ENCODE data around the gene PABPC1L. TPM values are rescaled to one million over a fixed set of nuclear protein-coding genes. Genes with fewer than 3 reads are reported as not detected.

The PABPC1L gene
- total RNA-seq, 4 donors from 2014 or later = 11.7 to 61.1 (median 19.4) TPM

GRCh38 chr20:44946271-44946852 lies 36.5 kb downstream of the PABPC1L start:
- peak in 1 of 2 donors; percentile 4 for DNase-seq (ENCODE audit: low spot score in 2 of 2)
- WGBS = 75% methylated on average over 2 of the region's 2 CpGs
- H3K27ac ChIP-seq = no peak overlapping the region
- no peaks in the 10 kb centered on the region for H3K4me1 ChIP-seq
- TF ChIP-seq CTCF (IDR thresholded peaks at IDR 0.05) (no peak), EP300 (IDR thresholded peaks at IDR 0.05) (no peak), POLR2A (IDR thresholded peaks at IDR 0.05) (no peak), POLR2AphosphoS5 (IDR thresholded peaks at IDR 0.05) (no peak)
- no peaks in the 10 kb centered on the region for H3K27me3 ChIP-seq
- no peaks in the 10 kb centered on the region for H3K9me3 ChIP-seq
- H3K4me3 ChIP-seq = no peak overlapping the region
- peaks cover 74% of the 10 kb centered on the region for H3K36me3 ChIP-seq

DNA sequence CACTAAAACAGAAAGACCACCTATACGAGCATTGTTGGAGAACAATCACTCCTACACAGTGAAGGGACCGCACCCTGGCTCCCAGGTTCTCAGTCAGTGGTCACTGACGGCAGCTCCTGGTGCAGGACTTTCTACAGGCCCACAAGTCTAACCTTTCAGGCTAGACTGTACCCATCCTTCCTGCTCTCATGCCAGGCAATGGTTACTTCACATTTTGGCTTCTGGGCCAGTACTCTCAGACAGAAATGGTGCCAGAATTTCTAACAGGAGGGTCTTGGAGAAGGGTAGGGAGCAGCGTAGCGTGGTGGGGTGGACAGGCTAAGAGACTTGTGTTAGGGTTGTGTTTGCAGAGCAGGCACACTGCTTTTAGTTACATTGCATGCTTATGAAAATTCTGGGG lies 38.2 kb downstream of the PABPC1L start:
- Histone ChIP-seq H3K4me1 (no peaks in the 10 kb centered on the region), H3K27me3 (no peaks in the 10 kb centered on the region), H3K36me3 (peaks cover 65% of the 10 kb centered on the region), H3K4me3 (no peak overlapping the region), H3K27ac (no peak overlapping the region), H3K9me3 (no peaks in the 10 kb centered on the region)
- DNase-seq (ENCODE audit: low spot score in 2 of 2) = no peak
- 83% methylated on average over 5 of the region's 5 CpGs for whole genome bisulfite sequencing
- no peak for TF ChIP-seq POLR2A (IDR thresholded peaks at IDR 0.05)
- TF ChIP-seq EP300 (IDR thresholded peaks at IDR 0.05) = no peak
- TF ChIP-seq POLR2AphosphoS5 (IDR thresholded peaks at IDR 0.05) = no peak
- TF ChIP-seq CTCF (IDR thresholded peaks at IDR 0.05) = no peak

DNA sequence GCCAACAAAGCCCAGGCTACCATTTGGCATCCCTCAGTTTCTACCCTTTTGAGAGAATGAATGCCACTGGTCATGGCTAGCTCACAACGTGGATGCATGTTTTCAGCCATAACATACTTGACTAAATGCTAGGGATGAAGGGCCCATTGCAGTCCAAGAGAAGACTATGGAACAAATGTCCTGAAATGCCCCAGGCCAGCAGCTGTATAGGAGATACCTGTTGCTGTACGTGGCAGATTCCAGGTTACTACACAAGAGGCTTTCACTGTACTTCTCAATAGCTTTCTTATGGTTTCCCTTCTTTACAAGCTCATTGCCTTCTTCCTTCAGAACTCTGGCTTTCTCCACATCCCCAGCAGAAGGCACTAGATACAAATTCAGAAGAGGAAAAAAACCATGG lies 38.7 kb downstream of the PABPC1L start:
- Histone ChIP-seq H3K4me1 (no peaks in the 10 kb centered on the region), H3K4me3 (no peak overlapping the region), H3K27me3 (no peaks in the 10 kb centered on the region), H3K9me3 (no peaks in the 10 kb centered on the region), H3K27ac (no peak overlapping the region), H3K36me3 (peaks cover 65% of the 10 kb centered on the region)
- no peak for DNase-seq (ENCODE audit: low spot score in 2 of 2)
- no peak for TF ChIP-seq POLR2A (IDR thresholded peaks at IDR 0.05)
- WGBS = 78% methylated on average over 2 of the region's 2 CpGs

- DNase-seq (ENCODE audit: low spot score in 2 of 2) = no peak
- Histone ChIP-seq H3K4me1 (no peaks in the 10 kb centered on the region), H3K36me3 (peaks cover 72% of the 10 kb centered on the region), H3K27ac (no peak overlapping the region), H3K9me3 (no peaks in the 10 kb centered on the region), H3K4me3 (no peak overlapping the region), H3K27me3 (no peaks in the 10 kb centered on the region)
- TF ChIP-seq POLR2AphosphoS5 (IDR thresholded peaks at IDR 0.05) = no peak
- TF ChIP-seq POLR2A (IDR thresholded peaks at IDR 0.05) = no peak
- TF ChIP-seq CTCF (IDR thresholded peaks at IDR 0.05) = no peak
- TF ChIP-seq EP300 (IDR thresholded peaks at IDR 0.05) = no peak
- 94% methylated on average over 1 of the region's 1 CpG for WGBS
Observed at GRCh38 chr20:44950368-44950767, 40.5 kb downstream of the PABPC1L start.

DNA sequence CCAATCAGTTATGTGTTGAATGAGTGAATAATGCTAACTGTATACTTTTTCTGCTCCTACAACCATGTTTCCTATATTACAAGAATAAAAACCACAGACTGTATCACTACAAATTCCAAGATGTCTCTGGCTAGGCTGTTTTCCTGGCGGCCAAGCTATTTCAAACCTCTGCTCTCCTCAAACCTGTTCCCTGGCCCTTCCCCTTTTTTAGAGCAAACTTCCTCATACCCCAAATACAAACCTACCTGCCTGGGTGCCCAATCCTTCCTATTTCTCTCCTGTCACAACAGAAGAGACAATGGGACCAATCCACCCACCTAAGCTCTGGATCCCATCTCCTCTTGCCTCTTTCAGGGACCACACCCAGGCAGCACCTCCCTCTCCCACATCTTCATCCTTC lies 42.9 kb downstream of the PABPC1L start:
- no peak for DNase-seq (ENCODE audit: low spot score in 2 of 2)
- TF ChIP-seq POLR2AphosphoS5 (IDR thresholded peaks at IDR 0.05) (no peak), EP300 (IDR thresholded peaks at IDR 0.05) (no peak), POLR2A (IDR thresholded peaks at IDR 0.05) (no peak), CTCF (IDR thresholded peaks at IDR 0.05) (no peak)
- no peak overlapping the region for H3K27ac ChIP-seq
- no peaks in the 10 kb centered on the region for H3K27me3 ChIP-seq
- H3K36me3 ChIP-seq = peaks cover 74% of the 10 kb centered on the region
- WGBS = 100% methylated on average over 1 of the region's 1 CpG
- no peak overlapping the region for H3K4me3 ChIP-seq
- no peaks in the 10 kb centered on the region for H3K9me3 ChIP-seq
- H3K4me1 ChIP-seq = no peaks in the 10 kb centered on the region

- H3K9me3 ChIP-seq = no peaks in the 10 kb centered on the region
- peaks cover 6% of the 10 kb centered on the region for H3K4me1 ChIP-seq
- peaks cover 63% of the 10 kb centered on the region for H3K36me3 ChIP-seq
- no peak for TF ChIP-seq CTCF (IDR thresholded peaks at IDR 0.05)
- TF ChIP-seq POLR2AphosphoS5 (IDR thresholded peaks at IDR 0.05) = no peak
- TF ChIP-seq POLR2A (IDR thresholded peaks at IDR 0.05) = no peak
- TF ChIP-seq EP300 (IDR thresholded peaks at IDR 0.05) = no peak
- no peak for DNase-seq (ENCODE audit: low spot score in 2 of 2)
- 95% methylated on average over 5 of the region's 5 CpGs for WGBS
- H3K27me3 ChIP-seq = no peaks in the 10 kb centered on the region
- H3K4me3 ChIP-seq = no peak overlapping the region
- no peak overlapping the region for H3K27ac ChIP-seq
Observed at GRCh38 chr20:44954211-44954610, 44.4 kb downstream of the PABPC1L start.
